HG02623 (cell line): ENCODE data around the gene C6orf136.

ENCODE experiments used
- ATAC-seq: cut with Tn5 transposase; IDR thresholded peaks from one replicate; pipeline ENCODE4 v1.9.1; 2021; ENCODE audit warnings: moderate library complexity; ENCODE audit not compliant: unreplicated experiment

C6orf136 gene

DNA sequence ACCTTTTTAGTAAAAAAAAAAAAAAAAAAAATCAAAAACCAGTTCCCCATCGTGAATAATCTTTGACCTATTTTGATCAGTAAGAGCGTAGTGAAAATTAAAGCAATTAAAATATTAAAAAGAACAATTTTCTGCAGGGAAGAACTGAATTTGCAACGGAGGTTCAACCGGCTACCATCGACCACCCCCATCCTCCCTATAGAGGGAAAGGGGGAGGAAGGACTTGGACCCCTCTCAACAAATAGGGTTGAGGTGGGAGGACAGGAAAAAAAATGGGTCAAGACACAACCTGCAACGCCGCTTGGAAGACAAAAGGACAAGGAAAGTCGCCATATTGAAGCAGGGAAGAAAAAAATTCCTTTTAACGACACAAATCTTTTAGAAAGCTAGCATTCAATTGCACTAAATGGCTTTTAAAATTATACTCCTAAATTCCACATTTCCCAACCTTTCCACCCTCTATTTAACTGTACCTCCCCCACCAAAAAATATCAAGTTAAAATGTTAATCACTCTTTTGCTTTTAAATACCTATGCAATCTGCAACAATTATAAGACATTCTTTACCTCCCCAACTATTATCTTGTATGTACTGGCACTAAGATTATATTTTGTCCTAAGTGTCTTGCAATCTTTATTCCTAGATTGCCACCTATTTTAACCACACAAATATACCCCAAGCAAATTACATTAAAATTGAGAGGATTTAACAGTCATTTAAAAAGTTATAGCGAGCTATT lies 31.5 kb upstream of the C6orf136 start:
- no peak for ATAC-seq

DNA sequence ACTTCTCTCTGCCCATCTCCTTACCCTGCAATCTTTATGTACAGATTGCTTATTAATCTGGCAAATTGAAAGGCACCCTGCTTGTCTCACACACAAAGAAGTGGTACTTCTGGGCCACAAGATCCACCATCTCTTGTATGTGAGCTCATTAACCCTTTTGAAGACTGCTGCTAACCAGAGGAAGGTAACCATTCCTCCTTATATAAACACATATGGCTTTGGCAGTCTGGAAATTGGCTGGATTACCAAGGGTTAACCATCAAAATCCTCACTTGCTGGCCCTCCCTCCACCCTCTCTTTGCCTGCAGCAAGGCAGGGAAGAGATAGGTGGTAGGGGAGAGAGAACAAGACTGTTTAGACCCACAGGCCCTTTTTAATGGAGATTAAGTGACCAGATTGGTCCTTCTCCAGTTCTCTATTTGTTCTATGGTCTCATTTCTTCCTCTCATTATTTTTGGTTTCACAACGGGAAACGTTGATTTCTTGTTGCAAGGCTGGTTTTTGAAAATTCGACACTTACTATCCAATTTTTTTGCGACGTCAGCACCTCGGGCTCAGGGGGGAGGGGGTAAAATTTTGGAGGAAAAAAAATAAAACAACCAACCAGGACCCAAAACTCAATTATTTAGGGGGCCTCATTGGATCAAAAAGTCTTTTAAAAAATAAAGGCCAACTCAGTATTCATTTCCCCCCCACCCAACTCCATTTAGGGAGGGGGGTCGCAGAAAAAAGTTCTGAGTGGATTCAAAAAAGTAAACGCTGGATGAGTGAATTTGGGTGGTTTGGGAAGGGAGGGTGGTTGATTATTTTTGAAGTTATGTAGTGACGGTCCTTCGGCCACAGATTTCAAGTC lies 30.7 kb upstream of the C6orf136 start:
- ATAC-seq, result no peak

DNA sequence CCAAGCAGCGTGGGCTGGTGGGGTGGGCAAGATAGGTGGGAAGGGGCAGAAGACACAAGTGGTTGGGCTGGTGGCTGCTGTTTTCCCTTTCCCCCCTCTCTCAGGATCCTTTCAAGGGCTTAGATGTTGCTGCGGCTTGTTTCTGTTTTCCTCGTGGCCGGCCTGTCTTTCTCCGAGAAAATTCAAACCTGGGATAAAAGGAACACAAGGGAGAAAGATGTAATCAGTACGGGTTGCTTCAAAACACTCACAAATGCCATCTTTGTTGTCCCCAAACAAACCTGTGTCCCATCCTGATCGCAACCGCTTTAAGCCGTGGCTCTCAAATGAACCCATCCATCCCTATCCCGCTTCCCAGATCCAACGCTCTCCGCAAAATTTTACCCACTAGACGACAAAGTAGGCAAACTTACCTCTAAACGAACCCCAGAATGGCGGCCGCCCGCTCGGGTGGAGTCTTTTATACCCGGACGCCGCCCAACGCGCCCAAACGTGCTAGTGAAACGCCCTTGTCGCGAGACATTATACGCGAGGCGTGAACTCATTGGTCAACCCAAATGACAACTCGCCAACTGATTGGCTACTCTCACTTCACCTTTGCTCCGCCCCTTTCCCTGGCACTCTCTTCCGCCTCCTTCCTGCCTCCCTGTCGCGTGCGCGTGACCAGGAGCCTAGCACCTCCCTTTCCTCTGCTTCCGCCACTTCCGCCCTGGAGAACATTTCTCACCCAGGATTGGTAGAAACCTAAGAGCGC lies 29.9 kb upstream of the C6orf136 start, which contains the start of gene PPP1R10:
Gene PPP1R10 (minus strand): TSS at position 433 of the 754 bp plus-strand sequence. CDS start 7,299 bp downstream, outside the sequence.
- peak; percentile 84 for ATAC-seq

- ATAC-seq, result peak; percentile 59
These were observed 29.2 kb upstream of the C6orf136 start, which contains the start of gene MRPS18B for GRCh38 chr6:30617565-30618269. TSS of gene MRPS18B (plus strand) at chr6:30617840. CDS start at chr6:30617866, 26 bp downstream.

DNA sequence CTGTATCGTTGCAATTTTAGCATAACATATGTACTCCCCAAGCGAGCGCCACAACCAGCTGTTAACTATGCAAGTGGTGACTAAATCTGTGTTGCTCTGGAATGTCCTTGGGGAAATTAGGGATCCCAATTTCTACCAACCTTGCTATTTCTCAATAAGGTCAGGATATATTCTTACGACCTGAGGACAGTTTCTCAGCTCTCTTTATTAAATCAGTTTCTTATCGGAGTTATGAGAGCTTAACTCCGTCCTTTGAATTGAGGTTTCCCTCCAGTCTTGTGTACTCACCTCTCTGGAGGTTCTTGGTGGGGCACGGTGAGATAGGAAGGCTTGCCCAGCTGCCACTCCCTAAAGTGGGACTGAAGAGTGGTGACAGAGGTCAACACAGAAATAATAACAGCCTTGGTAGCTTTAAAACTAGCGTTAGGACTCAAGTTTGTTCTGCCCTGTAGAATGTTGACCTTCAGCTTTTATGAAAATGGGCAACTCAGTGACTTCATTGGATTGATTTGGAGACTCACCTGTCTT lies 28.6 kb upstream of the C6orf136 start:
- ATAC-seq, result no peak

GRCh38 chr6:30619561-30619960 lies 27.4 kb upstream of the C6orf136 start:
- ATAC-seq, result no peak

DNA sequence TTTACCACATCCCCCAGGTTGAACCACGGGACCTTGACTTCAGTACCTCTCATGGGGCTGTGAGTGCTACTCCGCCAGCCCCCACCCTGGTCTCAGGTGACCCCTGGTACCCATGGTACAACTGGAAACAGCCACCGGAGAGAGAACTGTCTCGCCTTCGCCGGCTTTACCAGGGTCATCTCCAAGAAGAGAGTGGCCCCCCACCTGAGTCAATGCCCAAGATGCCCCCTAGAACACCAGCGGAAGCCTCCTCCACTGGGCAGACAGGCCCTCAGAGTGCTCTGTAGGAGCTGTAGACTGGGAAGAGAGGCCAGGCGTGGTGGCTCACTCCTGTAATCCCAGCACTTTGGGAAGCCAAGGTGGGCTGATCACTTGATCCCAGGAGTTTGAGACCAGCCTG lies 21.4 kb upstream of the C6orf136 start:
- ATAC-seq, result no peak

- peak; percentile 60 for ATAC-seq
These were observed 20.2 kb upstream of the C6orf136 start, which contains the start of gene ATAT1 for GRCh38 chr6:30626484-30627366. TSS of gene ATAT1 (plus strand) at chr6:30626874.

DNA sequence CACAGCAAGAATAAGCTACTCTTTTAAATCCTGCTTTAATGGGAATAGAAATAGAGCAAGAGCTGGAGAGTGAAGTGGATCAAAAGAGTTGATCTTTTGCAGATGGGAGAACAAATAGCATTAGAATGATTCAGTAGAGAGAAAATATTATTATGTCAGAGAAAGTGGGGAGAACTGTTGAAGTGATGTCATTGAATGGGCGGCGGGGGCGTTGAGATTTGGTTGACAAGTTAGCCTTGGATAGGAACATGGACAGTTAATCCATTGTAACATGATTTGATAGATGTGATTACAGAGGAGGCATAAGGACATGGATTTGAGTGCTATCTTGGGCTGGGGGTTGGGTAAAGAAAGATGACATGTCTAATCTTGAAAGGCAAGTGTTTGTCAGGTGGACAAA lies 11.1 kb upstream of the C6orf136 start:
- no peak for ATAC-seq

DNA sequence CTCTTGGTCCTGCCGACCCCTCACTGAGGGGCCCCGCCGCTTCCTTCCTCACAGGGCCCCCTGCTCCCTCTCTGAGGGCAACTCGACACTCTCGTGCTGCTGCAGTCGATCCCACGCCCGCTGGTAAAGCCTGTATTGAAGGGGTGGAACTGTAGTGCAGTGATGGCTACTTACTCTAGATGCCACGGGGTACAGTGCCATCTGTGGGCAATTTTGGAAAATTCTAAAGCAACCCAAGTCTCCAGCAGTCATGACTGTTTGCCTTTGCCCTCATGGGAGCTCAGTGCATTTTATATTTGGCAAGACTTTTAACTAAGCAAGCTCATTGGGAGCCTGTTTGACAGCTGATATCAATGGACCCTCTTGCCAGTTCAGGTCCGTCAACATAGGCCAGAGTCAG lies 6.5 kb upstream of the C6orf136 start:
- ATAC-seq, result no peak

GRCh38 chr6:30641048-30641447 lies 5.9 kb upstream of the C6orf136 start:
- no peak for ATAC-seq

GRCh38 chr6:30643656-30644055 lies 3.3 kb upstream of the C6orf136 start:
- ATAC-seq, result no peak

DNA sequence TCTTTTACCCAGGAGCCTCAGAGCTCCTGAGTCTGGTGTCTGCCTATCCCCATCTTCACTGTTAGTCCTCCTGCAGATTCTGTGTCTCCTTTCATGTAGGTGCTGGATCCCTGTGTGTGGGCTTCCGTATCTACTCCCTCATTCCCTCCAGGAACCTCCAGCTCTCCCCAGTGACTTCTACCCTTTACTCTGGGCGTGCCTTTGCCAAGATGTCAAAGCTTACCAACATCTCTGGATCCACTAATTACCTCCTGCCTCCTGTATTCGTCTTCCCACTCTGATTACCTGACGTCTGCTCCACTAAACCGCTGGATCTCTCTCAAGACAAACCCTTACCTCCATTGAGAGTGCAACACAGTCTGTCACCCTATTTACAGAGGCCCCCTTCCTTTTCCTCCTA lies 2.2 kb upstream of the C6orf136 start:
- no peak for ATAC-seq

DNA sequence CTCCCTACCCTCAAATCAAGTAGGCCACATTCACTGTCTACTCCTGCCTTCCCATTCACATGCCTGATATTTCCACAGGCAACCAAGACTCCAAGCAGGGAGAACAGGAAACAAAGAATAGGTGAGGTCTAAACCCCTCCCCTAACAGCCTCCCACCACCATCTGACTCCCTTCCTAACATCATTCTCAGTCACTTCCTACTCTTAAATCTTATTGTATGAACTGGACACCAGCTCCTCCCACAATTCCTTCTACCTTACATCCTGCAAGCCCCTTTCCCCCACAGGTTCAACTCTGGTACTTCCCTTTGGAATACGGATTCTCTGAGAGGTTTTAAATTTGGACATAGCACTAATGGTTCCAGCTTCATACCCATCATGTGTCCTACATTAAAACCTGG lies 944 bp upstream of the C6orf136 start:
- no peak for ATAC-seq

DNA sequence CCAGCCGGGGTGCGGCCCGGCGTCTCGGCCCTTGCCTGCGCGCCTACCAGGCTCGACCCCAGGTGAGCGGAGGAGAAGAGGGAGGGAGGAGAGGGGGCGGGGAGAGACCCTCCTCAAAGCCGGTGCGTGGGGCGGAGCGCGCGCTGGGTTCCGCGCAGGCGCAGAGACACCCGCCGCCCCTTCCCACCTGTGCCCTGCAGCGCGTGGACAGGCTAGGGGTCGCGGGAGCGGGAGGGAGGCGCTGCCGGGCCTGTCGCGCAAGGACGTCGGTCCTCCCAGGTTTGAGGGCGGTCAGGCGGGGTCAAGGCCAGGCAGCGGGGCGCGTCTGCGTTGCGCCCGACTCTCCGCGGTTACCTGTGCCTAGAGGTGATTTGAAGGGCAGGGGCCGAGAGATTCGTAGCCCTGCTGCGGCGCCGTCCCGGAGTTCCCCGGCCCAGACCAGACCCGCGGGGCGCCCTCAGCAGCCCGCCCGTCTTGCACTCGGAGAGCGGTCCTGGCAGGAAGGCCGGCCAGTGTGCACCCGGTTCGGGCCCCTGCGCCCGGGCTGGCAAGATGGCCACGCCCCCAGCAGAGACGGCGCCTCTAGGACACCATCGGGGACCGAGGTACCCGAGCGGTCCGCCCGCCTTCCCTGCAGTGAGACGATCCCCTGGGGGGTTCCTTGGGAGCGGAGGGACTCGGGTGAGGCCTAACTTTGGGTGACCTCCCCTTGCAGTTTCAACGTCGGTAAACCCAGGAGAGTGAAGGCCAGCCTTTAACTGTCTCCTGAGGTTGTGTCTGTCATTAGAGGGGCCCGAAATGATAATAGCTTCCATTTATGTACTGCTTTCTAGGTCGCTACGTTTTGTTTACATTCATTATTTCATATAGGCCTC lies 546 bp downstream of the C6orf136 start:
- peak; percentile 66 for ATAC-seq

DNA sequence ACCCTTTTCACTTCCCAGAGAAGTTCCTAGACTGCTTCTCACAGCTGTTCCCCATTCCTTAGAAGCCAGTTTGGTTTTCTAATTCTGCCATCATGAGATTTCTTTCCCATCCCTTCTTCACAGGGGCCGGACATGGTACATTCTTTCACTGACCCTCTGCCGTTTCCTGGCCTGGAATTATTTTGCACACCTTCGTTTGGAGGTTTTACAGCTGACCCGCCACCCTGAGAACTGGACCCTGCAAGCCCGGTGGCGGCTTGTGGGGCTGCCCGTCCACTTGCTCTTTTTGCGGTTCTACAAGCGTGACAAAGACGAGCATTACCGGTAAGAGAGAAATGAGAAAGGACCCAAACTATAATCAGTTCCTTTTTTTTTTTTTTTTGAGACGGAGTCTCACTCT lies 4.2 kb downstream of the C6orf136 start:
- no peak for ATAC-seq

DNA sequence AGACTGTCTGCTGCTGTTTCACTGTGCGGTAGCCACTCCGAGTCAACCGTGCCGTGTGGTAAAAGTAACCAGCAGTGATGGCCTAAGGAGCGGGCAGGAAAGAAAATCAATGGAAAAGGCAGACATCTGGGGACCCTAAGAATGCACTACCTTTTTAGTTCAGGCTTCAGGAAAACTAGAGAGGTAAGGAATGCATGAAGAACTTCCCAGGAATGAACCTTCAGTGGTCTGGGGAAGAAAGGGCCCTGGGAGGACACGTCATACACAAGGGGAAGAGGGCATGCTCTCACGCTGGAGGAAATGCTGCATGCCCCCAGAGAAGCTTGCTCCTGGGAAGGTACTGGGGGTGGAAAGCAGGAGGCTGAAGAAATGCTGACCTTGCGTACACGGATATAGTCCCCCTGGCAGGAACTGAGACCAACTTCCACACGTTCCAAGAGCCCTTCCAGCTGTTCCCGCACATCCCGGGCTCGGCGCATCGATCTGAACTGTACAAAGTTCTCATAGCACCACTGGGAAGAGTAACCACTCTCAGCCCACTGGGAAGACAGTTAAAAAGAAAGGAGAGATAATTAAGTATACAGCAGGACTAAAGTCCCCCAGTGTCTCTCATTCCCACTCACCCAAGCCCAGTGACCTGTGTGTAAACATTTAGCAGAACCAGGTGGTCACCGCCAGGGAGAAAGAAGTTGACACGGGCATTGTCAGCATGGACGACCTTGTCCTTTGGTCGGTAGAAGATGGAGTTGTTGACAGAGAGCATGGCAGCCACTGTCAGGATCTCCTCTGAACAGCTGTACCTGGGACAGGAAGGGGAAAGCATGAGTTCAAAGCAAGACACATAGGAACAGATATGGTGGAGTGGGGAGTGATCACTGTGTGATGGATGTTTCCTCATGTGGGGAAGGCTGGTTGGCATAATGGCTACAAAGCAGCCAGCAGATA lies 8.1 kb downstream of the C6orf136 start:
- no peak for ATAC-seq
